HFF-Myc (cell line): ENCODE results near the gene HNRNPUL1.

Source experiments
- DNase-seq: peaks from one replicate; pipeline ENCODE4 v3.0.0-alpha.2; 2011; ENCODE audit warnings: low read depth; ENCODE audit errors: extremely low read depth
- H3K4me3 ChIP-seq: replicated peaks from 2 replicates; pipeline ENCODE4 v1.5.1; 2011; ENCODE audit warnings: low read depth, mild to moderate bottlenecking, control low read depth, low read length
- TF ChIP-seq, protein P1 (sequence below): IDR thresholded peaks from 2 replicates; pipeline ENCODE4 v1.5.1; 2012; ENCODE audit warnings: mild to moderate bottlenecking, low read depth, low read length, control low read depth; ENCODE audit errors: missing control alignments

HNRNPUL1 gene

DNA sequence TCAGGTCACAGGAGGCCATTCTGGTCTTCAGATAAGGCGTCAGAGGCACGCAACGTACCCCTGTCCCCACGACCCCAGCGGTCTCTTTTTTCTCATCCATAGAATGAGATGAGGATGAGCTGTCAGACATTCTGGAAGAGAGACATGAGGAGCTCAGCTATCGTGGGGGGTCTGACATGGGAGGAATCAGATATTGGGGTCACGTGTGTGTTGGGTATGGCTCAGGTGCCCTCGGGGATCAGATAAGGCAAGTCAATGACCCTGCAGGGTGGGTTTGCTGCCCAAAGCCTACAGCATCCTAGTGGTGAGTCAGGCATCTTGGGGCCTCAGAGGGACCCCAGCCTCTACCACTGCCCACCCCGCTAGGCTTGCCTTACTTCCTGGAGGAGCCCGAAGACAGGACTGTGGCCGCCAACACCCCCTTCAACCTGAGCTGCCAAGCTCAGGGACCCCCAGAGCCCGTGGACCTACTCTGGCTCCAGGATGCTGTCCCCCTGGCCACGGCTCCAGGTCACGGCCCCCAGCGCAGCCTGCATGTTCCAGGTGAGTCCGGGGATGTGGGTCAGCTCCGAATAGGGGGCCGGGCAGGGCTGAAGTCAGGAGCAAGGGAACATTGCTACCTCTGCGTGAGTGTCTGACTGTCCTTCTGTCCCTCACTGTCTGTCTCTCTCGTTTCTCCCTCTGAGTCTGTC lies 42.5 kb upstream of the HNRNPUL1 start:
- TF ChIP-seq, protein P1, sequence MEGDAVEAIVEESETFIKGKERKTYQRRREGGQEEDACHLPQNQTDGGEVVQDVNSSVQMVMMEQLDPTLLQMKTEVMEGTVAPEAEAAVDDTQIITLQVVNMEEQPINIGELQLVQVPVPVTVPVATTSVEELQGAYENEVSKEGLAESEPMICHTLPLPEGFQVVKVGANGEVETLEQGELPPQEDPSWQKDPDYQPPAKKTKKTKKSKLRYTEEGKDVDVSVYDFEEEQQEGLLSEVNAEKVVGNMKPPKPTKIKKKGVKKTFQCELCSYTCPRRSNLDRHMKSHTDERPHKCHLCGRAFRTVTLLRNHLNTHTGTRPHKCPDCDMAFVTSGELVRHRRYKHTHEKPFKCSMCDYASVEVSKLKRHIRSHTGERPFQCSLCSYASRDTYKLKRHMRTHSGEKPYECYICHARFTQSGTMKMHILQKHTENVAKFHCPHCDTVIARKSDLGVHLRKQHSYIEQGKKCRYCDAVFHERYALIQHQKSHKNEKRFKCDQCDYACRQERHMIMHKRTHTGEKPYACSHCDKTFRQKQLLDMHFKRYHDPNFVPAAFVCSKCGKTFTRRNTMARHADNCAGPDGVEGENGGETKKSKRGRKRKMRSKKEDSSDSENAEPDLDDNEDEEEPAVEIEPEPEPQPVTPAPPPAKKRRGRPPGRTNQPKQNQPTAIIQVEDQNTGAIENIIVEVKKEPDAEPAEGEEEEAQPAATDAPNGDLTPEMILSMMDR, result no peak
- H3K4me3 ChIP-seq, result peak overlapping the region; percentile 69
- no peak for DNase-seq

DNA sequence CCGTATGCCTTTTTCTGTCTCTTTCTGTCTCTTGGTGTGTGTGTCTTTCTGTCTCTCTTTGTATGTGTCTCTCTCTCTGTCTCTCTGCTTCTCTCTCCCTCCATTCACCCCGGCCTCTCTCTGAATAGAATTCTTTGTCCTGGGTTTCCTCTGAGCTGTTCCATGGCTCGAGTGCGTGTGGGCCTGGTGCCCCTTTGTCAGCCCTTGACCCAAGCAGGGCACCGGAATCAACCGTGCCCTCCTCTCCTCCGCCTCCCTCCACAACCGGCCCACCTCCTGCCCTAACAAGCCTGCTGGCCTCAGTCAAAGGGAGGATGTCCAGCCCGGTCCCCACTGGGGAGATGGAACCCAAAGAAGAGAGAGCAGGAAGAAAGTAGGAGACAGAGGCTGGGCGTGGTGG lies 41.9 kb upstream of the HNRNPUL1 start:
- H3K4me3 ChIP-seq, result peak overlapping the region; percentile 69
- no peak for DNase-seq
- TF ChIP-seq, protein P1, result no peak

DNA sequence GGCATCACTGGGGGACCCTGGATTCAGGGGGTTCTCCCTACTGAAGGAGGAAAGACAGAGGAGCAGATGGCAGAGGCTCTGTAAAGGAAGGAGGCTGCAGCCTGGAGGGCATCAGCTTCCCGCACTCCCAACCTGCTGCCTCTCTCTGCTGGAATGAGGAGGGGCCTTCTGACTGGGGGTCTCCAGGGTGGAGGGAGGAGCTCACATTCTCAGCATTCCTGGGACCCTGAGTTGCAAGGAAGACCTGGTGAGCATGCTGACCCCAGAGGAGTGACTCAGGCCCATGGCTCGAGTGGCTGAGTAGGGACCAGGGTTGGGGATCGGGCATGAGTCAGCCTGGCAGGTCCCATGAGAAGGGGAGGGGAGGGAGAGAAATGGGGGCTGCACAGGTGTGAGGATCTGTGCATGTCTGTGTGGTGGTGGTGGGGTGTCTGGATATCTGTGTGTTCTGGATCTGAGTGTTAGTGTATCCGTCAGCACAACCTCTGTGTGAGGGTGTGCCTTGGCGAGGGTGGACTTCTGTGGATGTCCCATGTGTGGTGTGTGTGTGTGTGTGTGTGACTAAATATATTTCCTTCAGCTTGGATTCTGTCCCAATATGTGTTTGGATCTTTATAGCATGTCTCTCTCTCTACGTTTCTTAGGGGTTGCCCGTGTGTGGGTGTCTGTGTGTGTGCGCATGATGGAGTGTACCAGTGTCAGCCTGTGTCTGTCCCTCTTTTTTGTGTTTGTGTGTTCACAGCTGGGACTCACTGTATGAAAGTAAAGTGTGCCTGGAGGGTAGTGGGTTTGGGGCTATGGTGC lies 40.5 kb upstream of the HNRNPUL1 start:
- peak overlapping the region; percentile 39 for H3K4me3 ChIP-seq
- peak; percentile 83 for DNase-seq

DNA sequence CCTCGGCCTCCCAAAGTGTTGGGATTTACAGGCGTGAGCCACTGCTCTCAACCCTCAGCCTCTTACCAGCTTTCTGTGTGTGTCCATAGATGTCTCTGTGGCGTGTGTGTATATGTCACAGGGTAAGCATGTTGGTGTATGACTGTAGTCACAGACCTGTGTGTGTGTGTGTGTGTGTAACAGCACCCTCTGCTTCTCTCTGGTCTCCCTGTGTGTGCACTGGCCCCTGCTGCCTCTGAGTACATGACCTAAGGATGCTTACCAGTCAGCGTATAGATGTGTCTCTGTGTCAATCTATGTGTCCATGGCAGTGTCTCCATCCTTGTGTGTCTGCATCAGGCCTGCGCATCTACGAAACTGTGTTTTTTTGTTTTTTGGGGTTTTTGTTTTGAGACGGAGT lies 39.5 kb upstream of the HNRNPUL1 start:
- H3K4me3 ChIP-seq, result peak overlapping the region; percentile 36; the same call in 1 of the 2 replicates
- DNase-seq, result no peak
- TF ChIP-seq, protein P1, result no peak

More for the DNA sequence above, 40.5 kb upstream of the HNRNPUL1 start:
- TF ChIP-seq, protein P1, result no peak

DNA sequence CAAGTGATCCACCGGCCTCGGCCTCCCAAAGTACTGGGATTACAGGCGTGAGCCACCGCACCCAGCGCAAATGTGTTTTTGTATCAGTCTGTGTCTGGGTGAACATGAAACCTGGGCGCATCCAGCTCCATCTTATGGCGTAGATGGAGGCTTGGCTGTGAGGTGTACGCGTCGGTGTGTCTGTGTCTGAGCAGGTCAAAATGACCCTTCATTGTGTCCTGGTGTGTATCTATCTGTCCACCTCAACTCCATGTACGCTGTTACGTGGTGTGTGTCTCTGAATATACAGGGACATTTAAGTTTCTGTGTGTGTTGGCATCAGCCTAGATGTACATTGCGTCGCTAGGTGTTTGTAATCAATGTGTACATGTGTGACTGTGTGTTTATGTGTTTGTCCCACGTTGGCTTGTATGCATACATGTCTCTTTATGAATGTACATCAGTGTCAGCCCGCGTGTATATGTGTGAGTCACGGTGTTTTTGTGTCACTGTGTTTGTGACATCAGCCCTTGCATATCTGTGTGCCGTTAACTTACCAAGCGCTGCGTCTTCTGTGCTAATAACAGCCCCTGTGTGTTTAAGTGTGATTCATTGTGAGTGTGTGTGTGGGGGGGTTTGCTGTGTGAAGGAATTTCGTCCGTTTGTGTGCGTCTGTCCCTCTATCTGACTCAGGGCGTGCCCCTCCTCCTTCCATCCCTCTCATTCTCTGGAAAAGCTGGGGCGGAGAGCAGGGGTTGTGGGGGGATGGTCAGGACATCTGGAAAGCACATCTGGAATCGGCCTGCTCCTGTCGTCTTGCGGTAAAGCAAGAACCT lies 38.7 kb upstream of the HNRNPUL1 start:
- TF ChIP-seq, protein P1, result no peak
- DNase-seq, result peak; percentile 98
- H3K4me3 ChIP-seq, result peak overlapping the region; percentile 36

DNA sequence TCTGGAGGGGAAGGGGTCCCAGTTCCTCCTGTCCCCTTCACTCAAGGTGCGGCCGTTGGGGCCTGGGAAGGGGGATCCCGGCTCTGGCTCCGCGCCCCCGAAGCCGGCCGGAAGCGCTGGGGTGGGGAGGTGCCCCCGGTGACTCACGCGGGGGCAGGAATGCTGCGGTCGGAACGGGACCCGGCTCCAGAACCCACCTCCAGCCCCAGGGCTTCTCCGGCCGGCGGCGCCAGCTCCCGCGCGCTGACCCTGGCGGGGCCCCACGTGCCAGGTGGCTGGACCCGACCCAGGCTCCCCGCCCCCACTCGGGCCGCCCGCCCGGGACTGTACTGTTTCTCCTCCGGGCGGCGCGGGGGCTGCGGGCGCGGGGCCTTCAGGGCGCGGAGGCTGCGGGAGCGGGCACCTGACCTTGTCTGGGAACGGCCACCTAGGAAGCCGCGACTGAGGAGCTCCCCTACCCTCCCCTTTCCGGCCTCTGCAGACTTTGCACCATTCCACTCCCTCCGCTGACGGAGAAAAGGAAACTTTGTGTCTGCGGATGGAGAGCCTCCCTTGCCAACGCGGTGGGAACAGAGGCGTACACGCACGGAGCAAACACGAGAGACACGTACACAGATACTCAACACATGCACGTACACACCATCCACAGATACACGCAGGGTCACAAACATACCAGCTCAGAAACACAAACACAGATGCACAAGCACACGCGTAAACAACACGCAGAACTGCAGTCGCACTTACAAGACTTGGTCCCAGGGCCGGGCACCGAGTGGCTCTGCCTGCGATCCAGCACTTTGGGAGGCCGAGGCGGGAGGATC lies 37.9 kb upstream of the HNRNPUL1 start:
- H3K4me3 ChIP-seq, result peak overlapping the region; percentile 36
- DNase-seq, result no peak

More for the DNA sequence above, 37.9 kb upstream of the HNRNPUL1 start:
- TF ChIP-seq, protein P1, result no peak
